ENCODE data around the gene PPIF. TPM values are rescaled to one million over a fixed set of nuclear protein-coding genes. Genes with fewer than 3 reads are reported as not detected.
A peak's percentile ranks its signal among the peaks of the same experiment; 100 is the strongest.

Gene PPIF
- total and polyA plus RNA-seq, 2 experiments from 2014 or later, result 86.6 to 143 TPM

DNA sequence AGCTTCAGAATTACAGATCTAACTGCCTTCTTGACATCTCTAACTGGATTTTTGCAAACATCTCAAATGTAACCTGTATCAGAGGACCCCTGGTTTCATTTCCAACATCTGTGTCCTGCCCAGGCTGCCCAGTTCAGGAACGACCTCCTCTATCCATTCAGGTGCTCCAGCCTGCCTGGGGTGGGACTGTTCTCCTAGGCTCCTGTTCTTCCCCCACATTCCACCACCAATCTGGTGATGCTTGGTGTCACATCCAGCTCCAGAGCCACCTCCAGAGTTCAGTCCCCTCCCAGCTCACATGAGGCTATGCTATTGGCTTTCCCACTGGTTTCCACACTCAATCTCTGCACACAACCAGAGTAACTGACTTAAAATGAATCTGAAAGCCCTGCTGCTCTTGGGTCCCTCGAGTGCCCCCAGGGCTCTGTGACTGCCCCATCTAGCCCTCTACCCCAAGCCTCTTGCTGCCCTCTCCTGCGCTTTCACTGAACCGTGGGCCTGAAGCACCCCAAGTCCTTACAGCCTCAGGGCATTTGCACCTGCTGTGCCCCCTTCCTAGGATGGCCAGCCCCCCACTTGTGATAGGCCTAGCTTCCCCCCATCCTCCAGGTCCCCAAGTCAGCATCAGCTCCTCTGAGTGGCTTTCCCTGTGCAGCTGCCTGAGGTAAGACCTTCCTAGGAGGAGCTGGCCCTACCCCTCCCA, 46.1 kb downstream of the PPIF start:
- Histone ChIP-seq H3K27me3 (no peaks in the 10 kb centered on the region), H3K4me1 (ENCODE audit: low read depth) (peaks cover 29% of the 10 kb centered on the region), H3K4me3 (no peak overlapping the region), H3K27ac (peak overlapping the region; percentile 20), H3K36me3 (peaks cover 5% of the 10 kb centered on the region), H3K9me3 (ENCODE audit: low read depth) (no peaks in the 10 kb centered on the region)
- no peak for TF ChIP-seq CTCF (IDR thresholded peaks at IDR 0.05; ENCODE audit: low read depth, low read length)
- DNase-seq (ENCODE audit: low read depth in 1 of 2, low spot score in 1 of 2), result no peak

DNA sequence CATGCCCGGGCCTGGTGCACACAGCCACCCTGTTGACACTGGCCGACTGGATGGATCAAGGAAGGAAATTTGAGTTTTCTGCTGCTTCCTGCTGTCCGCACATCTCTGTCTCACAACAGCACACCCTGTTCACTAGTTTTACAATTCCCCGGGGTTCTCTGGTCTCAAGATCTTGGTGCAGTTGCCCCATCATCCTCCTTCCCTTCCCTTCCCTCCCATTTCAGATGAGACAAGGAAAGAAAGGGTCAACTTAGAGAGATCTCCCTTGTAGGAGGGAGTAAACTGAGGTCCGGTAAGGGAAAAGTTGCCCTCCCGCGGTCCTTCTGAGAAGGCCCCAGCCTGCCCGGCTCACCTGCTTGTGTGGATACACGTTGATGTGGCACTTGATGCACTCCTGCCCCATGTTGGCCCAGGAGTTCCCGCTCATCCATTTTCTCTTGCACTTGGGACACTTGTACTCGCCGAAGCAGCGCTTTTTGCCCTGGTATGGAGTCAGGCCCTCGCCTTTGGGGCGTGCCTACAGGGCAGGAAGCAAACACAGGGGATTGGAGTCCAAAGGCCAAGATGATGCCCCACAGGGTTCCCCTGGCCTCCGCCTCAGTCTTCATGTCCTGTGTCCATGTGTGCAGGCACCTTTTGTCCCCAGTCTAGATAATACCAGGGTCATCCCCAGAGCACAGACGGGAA, 46.8 kb downstream of the PPIF start:
- peaks cover 36% of the 10 kb centered on the region for H3K4me1 ChIP-seq (ENCODE audit: low read depth)
- H3K27me3 ChIP-seq, result no peaks in the 10 kb centered on the region
- no peak overlapping the region for H3K4me3 ChIP-seq
- peaks cover 5% of the 10 kb centered on the region for H3K36me3 ChIP-seq
- H3K9me3 ChIP-seq (ENCODE audit: low read depth), result no peaks in the 10 kb centered on the region
- no peak for DNase-seq (ENCODE audit: low read depth in 1 of 2, low spot score in 1 of 2)
- no peak overlapping the region for H3K27ac ChIP-seq
- no peak for TF ChIP-seq CTCF (IDR thresholded peaks at IDR 0.05; ENCODE audit: low read depth, low read length)

- H3K36me3 ChIP-seq, result peaks cover 5% of the 10 kb centered on the region
- no peak for TF ChIP-seq CTCF (IDR thresholded peaks at IDR 0.05; ENCODE audit: low read depth, low read length)
These were observed 47.4 kb downstream of the PPIF start for GRCh38 chr10:79394664-79395063.

GRCh38 chr10:79396520-79396919, 49.3 kb downstream of the PPIF start:
- peaks cover 49% of the 10 kb centered on the region for H3K4me1 ChIP-seq (ENCODE audit: low read depth)
- no peak for TF ChIP-seq CTCF (IDR thresholded peaks at IDR 0.05; ENCODE audit: low read depth, low read length)
- no peaks in the 10 kb centered on the region for H3K9me3 ChIP-seq (ENCODE audit: low read depth)
- no peak overlapping the region for H3K27ac ChIP-seq
- no peaks in the 10 kb centered on the region for H3K27me3 ChIP-seq
- peaks cover 5% of the 10 kb centered on the region for H3K36me3 ChIP-seq
- no peak overlapping the region for H3K4me3 ChIP-seq
- DNase-seq (ENCODE audit: low read depth in 1 of 2, low spot score in 1 of 2), result no peak

More at GRCh38 chr10:79394664-79395063, 47.4 kb downstream of the PPIF start:
- Histone ChIP-seq H3K4me3 (no peak overlapping the region), H3K4me1 (ENCODE audit: low read depth) (peaks cover 42% of the 10 kb centered on the region), H3K27ac (no peak overlapping the region), H3K9me3 (ENCODE audit: low read depth) (no peaks in the 10 kb centered on the region), H3K27me3 (no peaks in the 10 kb centered on the region)
- no peak for DNase-seq (ENCODE audit: low read depth in 1 of 2, low spot score in 1 of 2)

DNA sequence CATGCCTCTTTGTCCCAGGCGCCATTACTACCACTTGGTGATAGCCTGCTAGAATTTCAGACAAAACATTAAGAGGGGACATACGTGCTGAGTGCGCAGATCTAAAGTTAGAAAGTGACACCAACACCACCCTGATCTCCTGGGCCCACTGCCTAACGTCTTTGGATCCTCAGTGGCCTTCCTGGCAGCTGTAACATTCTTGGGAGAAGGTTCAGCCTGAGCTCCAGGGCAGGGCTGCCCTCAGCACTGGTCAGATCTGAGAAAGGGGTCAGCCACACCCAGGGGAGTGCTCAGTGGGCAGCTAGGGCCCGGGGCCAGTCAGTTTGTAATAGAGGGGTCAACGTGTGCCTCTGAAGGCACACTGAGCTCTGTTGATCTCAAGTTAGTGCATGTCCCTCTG, 49.8 kb downstream of the PPIF start:
- no peaks in the 10 kb centered on the region for H3K9me3 ChIP-seq (ENCODE audit: low read depth)
- no peak overlapping the region for H3K4me3 ChIP-seq
- H3K4me1 ChIP-seq (ENCODE audit: low read depth), result peaks cover 47% of the 10 kb centered on the region
- DNase-seq (ENCODE audit: low read depth in 1 of 2, low spot score in 1 of 2), result no peak
- peaks cover 5% of the 10 kb centered on the region for H3K36me3 ChIP-seq
- H3K27ac ChIP-seq, result no peak overlapping the region
- no peaks in the 10 kb centered on the region for H3K27me3 ChIP-seq
- TF ChIP-seq CTCF (IDR thresholded peaks at IDR 0.05; ENCODE audit: low read depth, low read length), result no peak

Data from cardiac muscle cell (in vitro differentiated cells and primary cell).